Measurements from ENCODE around the gene TP53TG5.

The TP53TG5 gene

DNA sequence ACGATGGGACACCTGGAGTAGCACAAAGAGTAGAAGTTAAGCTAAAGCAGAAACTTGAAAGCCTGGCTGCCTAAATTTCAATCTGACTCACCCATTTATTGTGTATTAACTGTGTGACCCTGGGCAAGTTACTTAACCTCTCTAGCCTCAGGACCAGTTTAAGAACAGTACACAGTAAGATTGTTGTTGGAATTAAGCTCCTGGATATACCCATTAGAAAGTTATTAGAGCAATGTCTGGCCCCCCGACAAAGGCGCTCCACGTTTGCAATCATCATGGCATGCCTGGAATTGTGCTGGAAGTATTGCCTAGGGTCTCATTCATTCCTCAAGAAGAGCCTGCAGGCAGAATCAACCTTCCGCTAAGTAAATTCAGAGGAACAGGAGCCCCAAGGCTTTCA lies 31.3 kb downstream of the TP53TG5 start:
- H3K27ac ChIP-seq (ENCODE audit: low read depth in 2 of 2, low read length in 2 of 2): peak overlapping the region; percentile 82 to 91
- H3K9me3 ChIP-seq (ENCODE audit: control insufficient read depth in 2 of 2, low read length in 2 of 2): no peaks in the 10 kb centered on the region
- no peaks in the 10 kb centered on the region for H3K36me3 ChIP-seq (ENCODE audit: control insufficient read depth in 2 of 2, insufficient read depth in 2 of 2, low read length in 2 of 2)
- H3K9ac ChIP-seq (ENCODE audit: low read depth in 1 of 2, low read length in 2 of 2): peak overlapping the region; percentile 91 to 96
- peaks cover 46 to 58% of the 10 kb centered on the region in 2 donors for H3K4me1 ChIP-seq (ENCODE audit: control insufficient read depth in 2 of 2, insufficient read depth in 2 of 2, low read length in 2 of 2)
- H3K27me3 ChIP-seq (ENCODE audit: control insufficient read depth in 2 of 2, insufficient read depth in 2 of 2, low read length in 2 of 2): no peaks in the 10 kb centered on the region
- H3K4me3 ChIP-seq (ENCODE audit: low read length in 2 of 2): peak overlapping the region; percentile 79 to 94

DNA sequence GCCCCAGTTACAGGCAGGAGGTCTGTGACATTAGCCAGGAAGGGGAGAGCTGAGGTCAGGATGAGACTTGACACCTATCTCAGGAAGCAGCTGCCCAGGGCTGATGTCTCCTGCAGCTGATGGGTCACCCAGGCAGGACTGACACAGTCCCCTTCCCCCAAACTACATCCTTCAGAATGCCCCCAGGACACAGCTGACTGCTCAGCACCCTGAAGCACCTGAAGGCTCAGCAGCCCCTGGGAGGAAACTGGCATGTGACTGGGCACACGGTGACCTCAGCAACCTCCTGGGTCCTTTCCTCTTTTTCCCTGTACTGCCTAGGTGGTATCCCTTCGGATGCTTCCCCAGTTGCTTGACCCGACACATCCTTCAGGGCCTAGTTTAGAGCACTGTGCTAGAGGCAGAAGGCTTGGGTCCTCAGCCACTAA lies 31.8 kb downstream of the TP53TG5 start:
- H3K9ac ChIP-seq (ENCODE audit: low read depth in 1 of 2, low read length in 2 of 2): peak overlapping the region; percentile 91 to 96
- no peaks in the 10 kb centered on the region for H3K9me3 ChIP-seq (ENCODE audit: control insufficient read depth in 2 of 2, low read length in 2 of 2)
- no peaks in the 10 kb centered on the region for H3K36me3 ChIP-seq (ENCODE audit: control insufficient read depth in 2 of 2, insufficient read depth in 2 of 2, low read length in 2 of 2)
- H3K27me3 ChIP-seq (ENCODE audit: control insufficient read depth in 2 of 2, insufficient read depth in 2 of 2, low read length in 2 of 2): no peaks in the 10 kb centered on the region
- peak overlapping the region; percentile 82 to 91 for H3K27ac ChIP-seq (ENCODE audit: low read depth in 2 of 2, low read length in 2 of 2)
- H3K4me1 ChIP-seq (ENCODE audit: control insufficient read depth in 2 of 2, insufficient read depth in 2 of 2, low read length in 2 of 2): peaks cover 52 to 64% of the 10 kb centered on the region in 2 donors
- H3K4me3 ChIP-seq (ENCODE audit: low read length in 2 of 2): peak overlapping the region; percentile 79 to 94

DNA sequence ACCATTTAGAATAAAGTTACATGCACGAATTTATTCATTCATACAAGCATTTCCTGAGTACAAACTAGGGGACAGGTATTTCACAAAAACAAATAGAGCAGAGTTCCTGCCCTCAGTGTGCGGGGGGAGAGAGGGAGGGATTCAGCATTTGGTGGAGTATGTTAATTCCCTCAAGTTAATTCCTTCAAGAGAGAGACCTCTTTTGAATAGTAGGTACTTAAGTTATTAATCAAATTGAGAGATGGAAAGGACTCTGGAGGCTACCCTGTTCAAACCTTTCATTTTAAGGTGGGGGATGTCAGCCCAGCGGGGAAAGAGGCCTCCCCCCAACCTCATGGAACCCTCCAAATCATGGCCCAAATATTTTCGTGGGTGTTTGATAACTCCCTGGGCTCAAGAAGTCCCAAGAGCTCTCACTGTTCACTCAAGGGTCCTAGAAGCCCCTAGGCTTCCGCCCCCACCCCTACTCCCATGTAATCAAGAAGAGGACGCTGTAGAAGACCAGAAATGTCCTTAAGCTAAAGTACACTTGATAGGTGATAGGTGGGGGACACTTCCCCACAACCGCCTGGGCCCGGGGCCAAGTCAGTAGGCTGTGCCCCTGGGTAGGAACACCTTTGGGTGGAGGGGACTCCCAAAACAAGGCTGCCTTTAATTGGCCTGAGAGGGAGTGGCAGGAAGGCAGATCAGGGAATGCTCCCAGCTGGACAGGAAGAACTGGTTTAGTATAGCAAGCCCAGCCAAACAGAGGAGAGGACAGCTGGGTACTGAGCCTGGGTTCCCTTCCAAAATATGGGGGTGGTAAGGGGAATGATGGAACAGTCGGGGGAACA lies 32.8 kb downstream of the TP53TG5 start:
- Histone ChIP-seq H3K27me3 (ENCODE audit: control insufficient read depth in 2 of 2, insufficient read depth in 2 of 2, low read length in 2 of 2) (no peaks in the 10 kb centered on the region), H3K27ac (ENCODE audit: low read depth in 2 of 2, low read length in 2 of 2) (peak overlapping the region; percentile 82 to 91), H3K36me3 (ENCODE audit: control insufficient read depth in 2 of 2, insufficient read depth in 2 of 2, low read length in 2 of 2) (peaks cover 0 to 3% of the 10 kb centered on the region in 2 donors), H3K9me3 (ENCODE audit: control insufficient read depth in 2 of 2, low read length in 2 of 2) (no peaks in the 10 kb centered on the region), H3K4me3 (ENCODE audit: low read length in 2 of 2) (peak overlapping the region; percentile 79 to 94), H3K9ac (ENCODE audit: low read depth in 1 of 2, low read length in 2 of 2) (peak overlapping the region; percentile 91 to 96), H3K4me1 (ENCODE audit: control insufficient read depth in 2 of 2, insufficient read depth in 2 of 2, low read length in 2 of 2) (peaks cover 61 to 74% of the 10 kb centered on the region in 2 donors)

GRCh38 chr20:45344168-45344860 lies 33.8 kb downstream of the TP53TG5 start:
- Histone ChIP-seq H3K9me3 (ENCODE audit: control insufficient read depth in 2 of 2, low read length in 2 of 2) (no peaks in the 10 kb centered on the region), H3K27me3 (ENCODE audit: control insufficient read depth in 2 of 2, insufficient read depth in 2 of 2, low read length in 2 of 2) (no peaks in the 10 kb centered on the region), H3K9ac (ENCODE audit: low read depth in 1 of 2, low read length in 2 of 2) (peak overlapping the region; percentile 48 to 96), H3K4me1 (ENCODE audit: control insufficient read depth in 2 of 2, insufficient read depth in 2 of 2, low read length in 2 of 2) (peaks cover 70 to 84% of the 10 kb centered on the region in 2 donors), H3K36me3 (ENCODE audit: control insufficient read depth in 2 of 2, insufficient read depth in 2 of 2, low read length in 2 of 2) (peaks cover 0 to 6% of the 10 kb centered on the region in 2 donors), H3K27ac (ENCODE audit: low read depth in 2 of 2, low read length in 2 of 2) (peak overlapping the region; percentile 82 to 91), H3K4me3 (ENCODE audit: low read length in 2 of 2) (peak overlapping the region; percentile 79 to 94)

- Histone ChIP-seq H3K36me3 (ENCODE audit: control insufficient read depth in 2 of 2, insufficient read depth in 2 of 2, low read length in 2 of 2) (peaks cover 0 to 6% of the 10 kb centered on the region in 2 donors), H3K9me3 (ENCODE audit: control insufficient read depth in 2 of 2, low read length in 2 of 2) (no peaks in the 10 kb centered on the region), H3K27ac (ENCODE audit: low read depth in 2 of 2, low read length in 2 of 2) (peak overlapping the region; percentile 82 to 91), H3K4me1 (ENCODE audit: control insufficient read depth in 2 of 2, insufficient read depth in 2 of 2, low read length in 2 of 2) (peaks cover 77 to 89% of the 10 kb centered on the region in 2 donors), H3K9ac (ENCODE audit: low read depth in 1 of 2, low read length in 2 of 2) (peak overlapping the region; percentile 48 to 96), H3K4me3 (ENCODE audit: low read length in 2 of 2) (peak overlapping the region; percentile 53 to 79), H3K27me3 (ENCODE audit: control insufficient read depth in 2 of 2, insufficient read depth in 2 of 2, low read length in 2 of 2) (no peaks in the 10 kb centered on the region)
Measured at GRCh38 chr20:45343532-45344167, 34.5 kb downstream of the TP53TG5 start.

DNA sequence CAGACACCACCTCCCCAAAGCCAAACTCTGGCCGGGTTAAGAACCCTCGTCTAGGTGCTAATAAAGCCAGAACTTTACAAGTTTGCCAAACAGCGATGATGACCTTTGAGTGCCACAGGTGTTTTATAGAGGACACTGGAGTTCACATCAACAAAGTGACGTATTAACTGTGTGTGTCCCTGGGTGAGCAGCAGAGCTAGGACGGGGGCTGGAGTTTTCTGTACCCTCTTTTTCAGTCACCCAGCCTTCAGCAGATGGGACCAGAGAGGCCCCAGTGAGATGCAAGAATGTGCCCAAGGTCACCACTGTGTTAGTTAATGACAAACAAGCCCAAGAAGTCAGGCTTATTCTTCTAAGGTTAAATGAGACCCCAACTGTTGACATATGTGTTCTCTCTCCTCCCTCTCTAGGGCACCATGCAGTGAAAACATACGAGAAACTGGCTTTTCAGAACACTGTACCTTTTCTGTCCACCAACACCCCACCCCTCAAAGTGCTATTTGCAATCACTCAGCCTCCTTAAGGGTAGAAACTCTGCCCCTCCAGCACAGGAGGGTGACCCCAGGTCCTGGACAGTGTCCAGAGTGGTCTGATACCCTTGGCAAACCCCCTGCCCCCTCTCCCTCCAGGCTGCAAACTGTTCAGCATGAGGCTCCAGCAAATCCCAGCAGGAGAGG lies 35.1 kb downstream of the TP53TG5 start:
- H3K27me3 ChIP-seq (ENCODE audit: control insufficient read depth in 2 of 2, insufficient read depth in 2 of 2, low read length in 2 of 2): no peaks in the 10 kb centered on the region
- peaks cover 83 to 93% of the 10 kb centered on the region in 2 donors for H3K4me1 ChIP-seq (ENCODE audit: control insufficient read depth in 2 of 2, insufficient read depth in 2 of 2, low read length in 2 of 2)
- no peaks in the 10 kb centered on the region for H3K9me3 ChIP-seq (ENCODE audit: control insufficient read depth in 2 of 2, low read length in 2 of 2)
- H3K36me3 ChIP-seq (ENCODE audit: control insufficient read depth in 2 of 2, insufficient read depth in 2 of 2, low read length in 2 of 2): peaks cover 0 to 6% of the 10 kb centered on the region in 2 donors
- H3K4me3 ChIP-seq (ENCODE audit: low read length in 2 of 2): peak overlapping the region; percentile 53 to 79
- H3K27ac ChIP-seq (ENCODE audit: low read depth in 2 of 2, low read length in 2 of 2): peak overlapping the region; percentile 82 to 91
- peak overlapping the region; percentile 58 to 96 for H3K9ac ChIP-seq (ENCODE audit: low read depth in 1 of 2, low read length in 2 of 2)

GRCh38 chr20:45341939-45342854 lies 35.9 kb downstream of the TP53TG5 start:
- Histone ChIP-seq H3K9ac (ENCODE audit: low read depth in 1 of 2, low read length in 2 of 2) (peak overlapping the region; percentile 58 to 96), H3K27ac (ENCODE audit: low read depth in 2 of 2, low read length in 2 of 2) (peak overlapping the region; percentile 82 to 91), H3K27me3 (ENCODE audit: control insufficient read depth in 2 of 2, insufficient read depth in 2 of 2, low read length in 2 of 2) (no peaks in the 10 kb centered on the region), H3K36me3 (ENCODE audit: control insufficient read depth in 2 of 2, insufficient read depth in 2 of 2, low read length in 2 of 2) (peaks cover 0 to 6% of the 10 kb centered on the region in 2 donors), H3K9me3 (ENCODE audit: control insufficient read depth in 2 of 2, low read length in 2 of 2) (no peaks in the 10 kb centered on the region), H3K4me3 (ENCODE audit: low read length in 2 of 2) (peak overlapping the region; percentile 53 to 79), H3K4me1 (ENCODE audit: control insufficient read depth in 2 of 2, insufficient read depth in 2 of 2, low read length in 2 of 2) (peaks cover 91 to 98% of the 10 kb centered on the region in 2 donors)

DNA sequence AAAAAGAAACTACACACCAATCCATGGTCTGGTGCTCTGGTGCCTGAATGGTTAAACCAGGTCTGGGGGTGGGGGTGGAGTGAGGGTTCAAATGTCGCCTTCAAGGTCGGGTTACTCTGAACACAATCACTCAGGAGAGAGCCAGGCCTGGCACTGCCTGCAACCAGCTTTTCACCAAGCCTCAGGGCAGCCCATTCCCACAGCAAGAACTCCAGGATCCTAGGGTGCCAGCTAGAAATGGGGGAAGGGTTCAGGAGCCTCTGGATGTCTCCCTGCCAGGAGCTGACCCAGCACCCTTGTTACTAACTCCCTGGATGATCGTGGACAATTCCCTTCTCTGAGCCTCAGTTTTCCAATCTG lies 36.6 kb downstream of the TP53TG5 start:
- Histone ChIP-seq H3K9me3 (ENCODE audit: control insufficient read depth in 2 of 2, low read length in 2 of 2) (no peaks in the 10 kb centered on the region), H3K36me3 (ENCODE audit: control insufficient read depth in 2 of 2, insufficient read depth in 2 of 2, low read length in 2 of 2) (peaks cover 0 to 6% of the 10 kb centered on the region in 2 donors), H3K9ac (ENCODE audit: low read depth in 1 of 2, low read length in 2 of 2) (peak overlapping the region; percentile 38 to 96), H3K4me3 (ENCODE audit: low read length in 2 of 2) (peak overlapping the region; percentile 53), H3K27me3 (ENCODE audit: control insufficient read depth in 2 of 2, insufficient read depth in 2 of 2, low read length in 2 of 2) (no peaks in the 10 kb centered on the region), H3K4me1 (ENCODE audit: control insufficient read depth in 2 of 2, insufficient read depth in 2 of 2, low read length in 2 of 2) (peaks cover 94 to 100% of the 10 kb centered on the region in 2 donors), H3K27ac (ENCODE audit: low read depth in 2 of 2, low read length in 2 of 2) (peak overlapping the region; percentile 82 to 91)

DNA sequence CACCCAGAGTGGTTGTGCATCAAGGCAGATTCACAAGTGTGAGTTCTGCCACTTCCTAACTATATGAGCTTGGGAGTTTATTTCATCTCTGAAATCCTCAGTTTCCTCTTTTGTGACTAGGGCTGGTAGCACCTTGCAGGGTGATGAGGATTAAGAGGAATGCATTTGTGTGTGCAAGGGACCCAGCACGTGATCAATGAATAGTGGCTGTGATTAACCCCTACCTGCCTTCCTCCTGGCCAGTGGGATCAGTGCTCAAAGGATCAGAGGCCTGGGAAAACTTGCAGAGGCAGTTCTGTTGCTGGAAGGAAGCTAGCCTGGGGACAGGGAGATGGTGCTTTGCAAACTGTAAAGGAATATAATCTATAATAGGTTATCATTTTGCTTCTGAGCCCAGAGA lies 37.2 kb downstream of the TP53TG5 start:
- Histone ChIP-seq H3K9me3 (ENCODE audit: control insufficient read depth in 2 of 2, low read length in 2 of 2) (no peaks in the 10 kb centered on the region), H3K27me3 (ENCODE audit: control insufficient read depth in 2 of 2, insufficient read depth in 2 of 2, low read length in 2 of 2) (no peaks in the 10 kb centered on the region), H3K9ac (ENCODE audit: low read depth in 1 of 2, low read length in 2 of 2) (peak overlapping the region; percentile 8 to 96), H3K4me3 (ENCODE audit: low read length in 2 of 2) (peak overlapping the region in 1 of 2 donors; percentile 42), H3K4me1 (ENCODE audit: control insufficient read depth in 2 of 2, insufficient read depth in 2 of 2, low read length in 2 of 2) (peaks cover 88 to 98% of the 10 kb centered on the region in 2 donors), H3K36me3 (ENCODE audit: control insufficient read depth in 2 of 2, insufficient read depth in 2 of 2, low read length in 2 of 2) (peaks cover 0 to 6% of the 10 kb centered on the region in 2 donors), H3K27ac (ENCODE audit: low read depth in 2 of 2, low read length in 2 of 2) (peak overlapping the region; percentile 82 to 91)
